Measurements from ENCODE around the gene SEL1L3.

The SEL1L3 gene

GRCh38 chr4:25809996-25810395, 52.8 kb downstream of the SEL1L3 start:
- no peak for TF ChIP-seq REST (IDR thresholded peaks at IDR 0.05; ENCODE audit: insufficient read depth in 1 of 2, low read depth in 2 of 2, low read length in 2 of 2)
- no peak for TF ChIP-seq POLR2AphosphoS5 (IDR thresholded peaks at IDR 0.05; ENCODE audit: low read depth, low read length)
- no peak for TF ChIP-seq SIN3A (IDR thresholded peaks at IDR 0.05; ENCODE audit: borderline replicate concordance, insufficient read depth, low read length)
- no peak for TF ChIP-seq TAF1 (IDR thresholded peaks at IDR 0.05; ENCODE audit: borderline replicate concordance, insufficient read depth, low read length)
- TF ChIP-seq FOXP2 (optimal IDR thresholded peaks at IDR 0.05; ENCODE audit: borderline replicate concordance, extremely low read depth, extremely low read length, insufficient read depth), result no peak

GRCh38 chr4:25807102-25807728, 55.6 kb downstream of the SEL1L3 start:
- TF ChIP-seq TAF1 (IDR thresholded peaks at IDR 0.05; ENCODE audit: borderline replicate concordance, insufficient read depth, low read length), result no peak
- no peak for TF ChIP-seq POLR2AphosphoS5 (IDR thresholded peaks at IDR 0.05; ENCODE audit: low read depth, low read length)
- no peak for TF ChIP-seq REST (IDR thresholded peaks at IDR 0.05; ENCODE audit: insufficient read depth in 1 of 2, low read depth in 2 of 2, low read length in 2 of 2)
- no peak for TF ChIP-seq FOXP2 (optimal IDR thresholded peaks at IDR 0.05; ENCODE audit: borderline replicate concordance, extremely low read depth, extremely low read length, insufficient read depth)
- TF ChIP-seq SIN3A (IDR thresholded peaks at IDR 0.05; ENCODE audit: borderline replicate concordance, insufficient read depth, low read length), result no peak

GRCh38 chr4:25805255-25805860, 57.4 kb downstream of the SEL1L3 start:
- no peak for TF ChIP-seq SIN3A (IDR thresholded peaks at IDR 0.05; ENCODE audit: borderline replicate concordance, insufficient read depth, low read length)
- TF ChIP-seq POLR2AphosphoS5 (IDR thresholded peaks at IDR 0.05; ENCODE audit: low read depth, low read length), result no peak

- TF ChIP-seq TAF1 (IDR thresholded peaks at IDR 0.05; ENCODE audit: borderline replicate concordance, insufficient read depth, low read length) (no peak), POLR2AphosphoS5 (IDR thresholded peaks at IDR 0.05; ENCODE audit: low read depth, low read length) (no peak), REST (IDR thresholded peaks at IDR 0.05; ENCODE audit: insufficient read depth in 1 of 2, low read depth in 2 of 2, low read length in 2 of 2) (no peak), SIN3A (IDR thresholded peaks at IDR 0.05; ENCODE audit: borderline replicate concordance, insufficient read depth, low read length) (no peak), FOXP2 (optimal IDR thresholded peaks at IDR 0.05; ENCODE audit: borderline replicate concordance, extremely low read depth, extremely low read length, insufficient read depth) (no peak)
These were observed 59.0 kb downstream of the SEL1L3 start for GRCh38 chr4:25803720-25804225.

GRCh38 chr4:25801594-25801993, 61.2 kb downstream of the SEL1L3 start:
- TF ChIP-seq SIN3A (IDR thresholded peaks at IDR 0.05; ENCODE audit: borderline replicate concordance, insufficient read depth, low read length), result no peak
- TF ChIP-seq POLR2AphosphoS5 (IDR thresholded peaks at IDR 0.05; ENCODE audit: low read depth, low read length), result no peak
- no peak for TF ChIP-seq TAF1 (IDR thresholded peaks at IDR 0.05; ENCODE audit: borderline replicate concordance, insufficient read depth, low read length)
- TF ChIP-seq FOXP2 (optimal IDR thresholded peaks at IDR 0.05; ENCODE audit: borderline replicate concordance, extremely low read depth, extremely low read length, insufficient read depth), result no peak
- no peak for TF ChIP-seq REST (IDR thresholded peaks at IDR 0.05; ENCODE audit: insufficient read depth in 1 of 2, low read depth in 2 of 2, low read length in 2 of 2)

All from PFSK-1 (cell line).